ENCODE measurements around the gene NFATC2.

DNA sequence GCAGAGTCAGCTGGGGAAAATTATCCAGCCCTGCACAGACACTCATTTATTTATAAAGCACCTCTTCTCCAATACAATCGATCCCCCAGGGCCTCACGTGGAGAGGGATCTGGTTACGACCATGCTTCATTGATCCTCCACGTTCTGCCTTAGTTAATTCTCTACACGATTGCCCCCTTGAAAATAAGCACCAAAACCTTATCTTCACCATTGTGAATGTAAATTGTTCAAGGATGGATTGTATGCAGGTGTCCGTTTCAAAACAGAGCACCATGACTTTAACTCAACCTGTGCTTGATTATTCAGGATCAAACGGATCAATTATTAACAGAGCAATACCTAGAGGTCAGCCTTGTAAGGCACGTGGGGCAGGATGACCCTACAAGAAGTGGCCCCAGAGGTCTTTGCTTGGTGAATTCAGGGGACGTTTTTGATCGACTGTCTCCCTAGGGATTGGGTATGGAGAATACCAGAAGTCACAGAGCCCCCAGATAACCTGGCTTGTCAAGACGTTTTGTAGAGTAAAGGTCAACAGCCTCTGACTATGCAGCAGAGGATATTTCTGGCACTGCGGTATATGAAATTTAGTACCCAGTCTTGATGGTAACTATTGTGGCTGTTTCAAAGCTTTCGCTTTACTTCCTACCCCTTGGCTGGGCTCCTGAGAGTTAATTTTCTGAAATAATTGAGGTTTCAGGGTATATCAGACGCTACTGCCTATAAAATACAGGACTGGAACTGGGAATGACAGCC is 112.1 kb downstream of the NFATC2 start:
- no peak for TF ChIP-seq CTCF (IDR thresholded peaks at IDR 0.05)
- no peak for TF ChIP-seq POLR2AphosphoS5 (IDR thresholded peaks at IDR 0.05)
- no peak for TF ChIP-seq POLR2A (IDR thresholded peaks at IDR 0.05)

All from breast epithelium (tissue), 3 donors.